H9 (cell line): ENCODE results near the gene KPNA1. TPM values are rescaled to one million over a fixed set of nuclear protein-coding genes. Genes with fewer than 3 reads are reported as not detected.

Source experiments
- DNase-seq: peaks from one replicate; pipeline ENCODE4 v3.0.0-alpha.2; 2017
- H2AFZ ChIP-seq: one replicate; pipeline ENCODE4 v1.6.1; 2013; ENCODE audit warnings: mild to moderate bottlenecking, low read length, control low read depth, moderate library complexity
- H2AK5ac ChIP-seq: 2 replicates; pipeline ENCODE4 v1.6.1; 2013; ENCODE audit warnings: low read length, control low read depth, mixed read lengths; ENCODE audit not compliant: insufficient read length
- H2BK120ac ChIP-seq: one replicate; pipeline ENCODE4 v1.6.1; 2013; ENCODE audit warnings: low read depth, mild to moderate bottlenecking, low read length, control low read depth, inconsistent platforms; ENCODE audit not compliant: poor library complexity, severe bottlenecking
- H2BK12ac ChIP-seq: 2 replicates; pipeline ENCODE4 v1.6.1; 2013; ENCODE audit warnings: low read length, control low read depth, mixed read lengths, low read depth; ENCODE audit not compliant: insufficient read length
- H2BK15ac ChIP-seq: 2 replicates; pipeline ENCODE4 v1.6.1; 2013; ENCODE audit warnings: low read depth, low read length, control low read depth
- H2BK20ac ChIP-seq: one replicate; pipeline ENCODE4 v1.6.1; 2013; ENCODE audit warnings: low read depth, mild to moderate bottlenecking, low read length, control low read depth, inconsistent platforms; ENCODE audit not compliant: poor library complexity, severe bottlenecking
- H2BK5ac ChIP-seq: 2 replicates; pipeline ENCODE4 v1.6.1; 2013; ENCODE audit warnings: low read length, control low read depth, mixed read lengths; ENCODE audit not compliant: insufficient read length
- H3K14ac ChIP-seq: 2 replicates; pipeline ENCODE4 v1.6.1; 2013; ENCODE audit warnings: low read length, control low read depth; ENCODE audit not compliant: insufficient read depth
- H3K18ac ChIP-seq: 2 replicates; pipeline ENCODE4 v1.6.1; 2013; ENCODE audit warnings: low read depth, mild to moderate bottlenecking, mixed read lengths, low read length, control low read depth; ENCODE audit not compliant: insufficient read length
- H3K23ac ChIP-seq: 2 replicates; pipeline ENCODE4 v1.6.1; 2013; ENCODE audit warnings: low read length, control low read depth, mixed read lengths, low read depth; ENCODE audit not compliant: insufficient read length
- H3K23me2 ChIP-seq: 2 replicates; pipeline ENCODE4 v1.6.1; 2013; ENCODE audit warnings: low read depth, mild to moderate bottlenecking, mixed read lengths, low read length, control low read depth; ENCODE audit not compliant: insufficient read length, poor library complexity, severe bottlenecking
- H3K27ac ChIP-seq: 2 replicates; pipeline ENCODE4 v1.5.1; 2013; ENCODE audit warnings: low read length, control low read depth, mixed read lengths, low read depth; ENCODE audit not compliant: insufficient read length
- H3K27me3 ChIP-seq: 2 replicates; pipeline ENCODE4 v1.6.1; 2013; ENCODE audit warnings: low read length, control low read depth, inconsistent platforms; ENCODE audit not compliant: insufficient read depth
- H3K4ac ChIP-seq: 2 replicates; pipeline ENCODE4 v1.6.1; 2013; ENCODE audit warnings: low read depth, mild to moderate bottlenecking, control low read depth, inconsistent platforms, low read length, moderate library complexity
- H3K4me1 ChIP-seq: 2 replicates; pipeline ENCODE4 v1.6.1; 2013; ENCODE audit warnings: low read length, control low read depth, inconsistent platforms; ENCODE audit not compliant: insufficient read depth
- H3K4me2 ChIP-seq: 2 replicates; pipeline ENCODE4 v1.6.1; 2013; ENCODE audit warnings: low read length, control low read depth, mixed read lengths; ENCODE audit not compliant: insufficient read length, insufficient read depth
- H3K56ac ChIP-seq: 2 replicates; pipeline ENCODE4 v1.6.1; 2013; ENCODE audit warnings: low read depth, mild to moderate bottlenecking, mixed read lengths, low read length, control low read depth; ENCODE audit not compliant: insufficient read length
- H3K79me1 ChIP-seq: 2 replicates; pipeline ENCODE4 v1.6.1; 2013; ENCODE audit warnings: low read depth, mild to moderate bottlenecking, moderate library complexity, low read length, control low read depth, inconsistent platforms; ENCODE audit not compliant: insufficient read depth, poor library complexity, severe bottlenecking
- H3K79me2 ChIP-seq: 2 replicates; pipeline ENCODE4 v1.6.1; 2013; ENCODE audit warnings: low read length, control low read depth, inconsistent platforms; ENCODE audit not compliant: insufficient read depth
- H3K9ac ChIP-seq: 2 replicates; pipeline ENCODE4 v1.6.1; 2013; ENCODE audit warnings: low read length, control low read depth, mixed read lengths; ENCODE audit not compliant: insufficient read length; ENCODE audit errors: extremely low read depth
- H3K9me3 ChIP-seq: one replicate; pipeline ENCODE4 v1.6.1; 2013; ENCODE audit warnings: low read depth, low read length, inconsistent platforms; ENCODE audit not compliant: control insufficient read depth
- H3T11ph ChIP-seq: one replicate; pipeline ENCODE4 v1.6.1; 2013; ENCODE audit warnings: mild to moderate bottlenecking, low read length, control low read depth, inconsistent platforms
- H4K20me1 ChIP-seq: one replicate; pipeline ENCODE4 v1.6.1; 2013; ENCODE audit not compliant: control insufficient read depth, insufficient read length, insufficient read depth
- H4K5ac ChIP-seq: 2 replicates; pipeline ENCODE4 v1.6.1; 2013; ENCODE audit warnings: low read depth, mild to moderate bottlenecking, mixed read lengths, low read length, control low read depth; ENCODE audit not compliant: insufficient read length
- H4K8ac ChIP-seq: replicated peaks from 2 replicates; pipeline ENCODE4 v1.6.1; 2013; ENCODE audit warnings: low read length, control low read depth, mixed read lengths, low read depth; ENCODE audit not compliant: insufficient read length
- H4K91ac ChIP-seq: 2 replicates; pipeline ENCODE4 v1.6.1; 2013; ENCODE audit warnings: low read depth, mild to moderate bottlenecking, moderate library complexity, mixed read lengths, low read length, control low read depth; ENCODE audit not compliant: insufficient read length
- H3K27ac Mint-ChIP-seq, 3 experiments: 2 replicates in 2 of 3; 3 replicates in 1 of 3; pipeline ENCODE4 v1.8.0; 2020 to 2021; ENCODE audit warnings: mixed read lengths in 3 of 3, mild to moderate bottlenecking in 1 of 3, moderate library complexity in 1 of 3
- H3K27me3 Mint-ChIP-seq: 2 replicates; pipeline ENCODE4 v1.8.0; 2021; ENCODE audit warnings: low read depth, mild to moderate bottlenecking, moderate library complexity, mixed read lengths
- H3K36me3 Mint-ChIP-seq, 3 experiments: 2 replicates in 2 of 3; 3 replicates in 1 of 3; pipeline ENCODE4 v1.8.0; 2020 to 2021; ENCODE audit warnings: low read depth in 3 of 3, mixed read lengths in 3 of 3; ENCODE audit not compliant: insufficient read depth in 1 of 3
- H3K4me1 Mint-ChIP-seq, 2 experiments: 2 replicates each; pipeline ENCODE4 v1.8.0; 2020; ENCODE audit warnings: mixed read lengths in 2 of 2
- H3K4me3 Mint-ChIP-seq, 2 experiments: 2 replicates in 1 of 2; 3 replicates in 1 of 2; pipeline ENCODE4 v1.8.0; 2020 to 2021; ENCODE audit warnings: mild to moderate bottlenecking in 2 of 2, mixed read lengths in 2 of 2, moderate library complexity in 1 of 2
- H3K9me3 Mint-ChIP-seq, 2 experiments: 2 replicates in 1 of 2; 3 replicates in 1 of 2; pipeline ENCODE4 v1.8.0; 2020; ENCODE audit warnings: mild to moderate bottlenecking in 2 of 2, mixed read lengths in 2 of 2, moderate library complexity in 1 of 2
- CTCF ChIP-seq: fragments of 200-600 bp; sonication (generic); conservative IDR thresholded peaks from 3 replicates; pipeline ENCODE4 v1.8.0; 2021; ENCODE audit warnings: antibody characterized with exemption, mild to moderate bottlenecking
- WGBS: extraction: QIAGEN DNeasy Blood & Tissue Kit; methylation state at CpG from one replicate; pipeline ENCODE4 v1.1.7; 2013; ENCODE audit warnings: missing lambda C conversion rate, low lambda C conversion rate, mixed read lengths; ENCODE audit not compliant: insufficient read length; ENCODE audit errors: extremely low coverage; 5-methylcytosine and 5-hydroxymethylcytosine counted together
- total RNA-seq: library from RNA; stranded (reverse); gene quantifications from 2 replicates; pipeline ENCODE4 v1.2.1, GENCODE V29; 2021

Gene KPNA1
- total RNA-seq, 1 experiment from 2014 or later: 71.7 TPM

DNA sequence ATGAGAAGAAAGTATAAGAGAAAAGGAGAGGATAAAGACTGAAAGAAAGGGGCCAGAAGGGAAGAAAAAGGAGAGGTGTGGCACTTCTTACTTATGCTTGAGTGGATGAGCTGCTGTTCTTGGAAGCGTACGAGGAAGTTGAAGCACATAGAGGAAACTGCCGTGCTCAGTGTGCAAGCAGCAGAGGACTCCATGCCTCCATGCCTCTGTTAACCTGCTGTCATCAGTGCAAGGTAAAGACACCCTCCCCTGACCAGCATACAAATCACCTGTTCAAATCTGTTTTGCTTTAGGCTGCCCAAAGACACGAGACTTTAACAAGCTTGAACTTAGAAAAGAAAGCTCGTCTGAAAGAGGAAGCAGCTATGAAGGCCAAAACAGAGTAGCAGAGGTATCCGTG, 105.3 kb downstream of the KPNA1 start:
- no peak for TF ChIP-seq CTCF
- Histone ChIP-seq H4K5ac (no peak overlapping the region), H3K14ac (no peak overlapping the region), H2BK12ac (no peak overlapping the region), H3K79me1 (no peaks in the 10 kb centered on the region), H3T11ph (no peak overlapping the region), H2BK15ac (no peak overlapping the region), H2BK5ac (no peak overlapping the region), H4K8ac (no peak overlapping the region), H3K23me2 (no peaks in the 10 kb centered on the region), H2AFZ (no peak overlapping the region), H3K4me2 (no peak overlapping the region), H3K79me2 (no peaks in the 10 kb centered on the region), H3K4ac (no peak overlapping the region), H3K9ac (no peak overlapping the region), H3K27ac (no peak overlapping the region), H2AK5ac (no peak overlapping the region), H3K9me3 (no peaks in the 10 kb centered on the region), H3K4me1 (no peaks in the 10 kb centered on the region), H3K18ac (no peak overlapping the region), H4K91ac (no peak overlapping the region), H3K56ac (no peak overlapping the region), H3K23ac (no peak overlapping the region), H4K20me1 (no peaks in the 10 kb centered on the region), H3K27me3 (no peaks in the 10 kb centered on the region), H2BK120ac (no peak overlapping the region), H2BK20ac (no peak overlapping the region)
- DNase-seq: no peak
- Mint-ChIP-seq H3K36me3 (peaks cover 8 to 50% (median 39%) of the 10 kb centered on the region in 3 experiments; a peak in 6 of 7 replicates), H3K9me3 (no peaks in the 10 kb centered on the region), H3K27ac (no peak overlapping the region), H3K4me1 (peaks cover under 1 to 3% of the 10 kb centered on the region in 2 experiments), H3K27me3 (no peaks in the 10 kb centered on the region), H3K4me3 (no peak overlapping the region)
- no CpG with 5 or more reads among the region's 6 CpGs for WGBS
